Left lung (tissue), 14 donors: Measurements from ENCODE around the gene TYMP. TPM values are rescaled to one million over a fixed set of nuclear protein-coding genes. Genes with fewer than 3 reads are reported as not detected.

ENCODE experiments used
- ATAC-seq: fragments of 200-7000 bp; cut with Tn5 transposase; one replicate; pipeline ENCODE4 v1.9.1; 2020; ENCODE audit warnings: moderate library complexity
- DNase-seq, 4 donors: peaks; one replicate each; pipeline ENCODE4 v3.0.0-alpha.2; 2013 to 2020
- H3K27ac ChIP-seq, 2 donors: fragments of 200-600 bp; sonication (generic) in 1 of 2; one replicate each; pipeline versions ENCODE4 v1.5.0 to v1.8.0; 2020 to 2021
- H3K27me3 ChIP-seq, 2 donors: fragments of 200-600 bp; sonication (generic) in 1 of 2; one replicate each; pipeline versions ENCODE4 v1.5.0 to v1.8.0; 2020 to 2021
- H3K36me3 ChIP-seq, 2 donors: fragments of 200-600 bp; sonication (generic) in 1 of 2; one replicate each; pipeline versions ENCODE4 v1.5.0 to v1.8.0; 2020 to 2021
- H3K4me1 ChIP-seq, 2 donors: fragments of 200-600 bp; one replicate each; pipeline ENCODE4 v1.8.0; 2021
- H3K4me3 ChIP-seq, 2 donors: fragments of 200-600 bp; sonication (generic) in 1 of 2; one replicate each; pipeline versions ENCODE4 v1.5.0 to v1.8.0; 2020 to 2021; ENCODE audit warnings: mild to moderate bottlenecking in 1 of 2
- H3K9me3 ChIP-seq, 2 donors: fragments of 200-600 bp; sonication (generic) in 1 of 2; one replicate each; pipeline versions ENCODE4 v1.5.0 to v1.8.0; 2020 to 2021
- CTCF ChIP-seq, 2 donors: fragments of 200-600 bp; sonication (generic) in 1 of 2; IDR thresholded peaks; one replicate each; pipeline versions ENCODE4 v1.5.0 to v1.8.0; 2021; ENCODE audit warnings: antibody characterized with exemption in 2 of 2
- intact Hi-C, 2 donors: fragments of 100-400 bp; cut with DNase I; formaldehyde crosslinking; loops; one replicate each; pipeline versions ENCODE4 v1.11.2 to v1.14.2; 2022
- long read RNA-seq, 12 donors: library from polyadenylated mRNA in 2 of 12; unstranded in 2 of 12; transcript quantifications; one replicate each; pipeline ENCODE4 v2.0.0 and lab custom pipeline, GENCODE V29; 2019 to 2026
- polyA plus RNA-seq, 6 donors: library from polyadenylated mRNA; unstranded; fragments of 120-200 nt; gene quantifications; one replicate each; pipeline ENCODE4 v1.2.1, GENCODE V29; 2013; ENCODE audit not compliant: insufficient read length in 6 of 6
- total RNA-seq, 2 donors: library from RNA; stranded (reverse); fragmentation: NEBNext Ultra II Directional; extraction: Animal tissue kit (Norgen Biotek cat#: 25700); gene quantifications; one replicate each; pipeline ENCODE4 v1.2.1, GENCODE V29; 2021
- donor health status: DM: no; HTN: yes; CAD: no.
- donor health status: DM: no; HTN: no; CAD: no.

Gene TYMP, protein sequence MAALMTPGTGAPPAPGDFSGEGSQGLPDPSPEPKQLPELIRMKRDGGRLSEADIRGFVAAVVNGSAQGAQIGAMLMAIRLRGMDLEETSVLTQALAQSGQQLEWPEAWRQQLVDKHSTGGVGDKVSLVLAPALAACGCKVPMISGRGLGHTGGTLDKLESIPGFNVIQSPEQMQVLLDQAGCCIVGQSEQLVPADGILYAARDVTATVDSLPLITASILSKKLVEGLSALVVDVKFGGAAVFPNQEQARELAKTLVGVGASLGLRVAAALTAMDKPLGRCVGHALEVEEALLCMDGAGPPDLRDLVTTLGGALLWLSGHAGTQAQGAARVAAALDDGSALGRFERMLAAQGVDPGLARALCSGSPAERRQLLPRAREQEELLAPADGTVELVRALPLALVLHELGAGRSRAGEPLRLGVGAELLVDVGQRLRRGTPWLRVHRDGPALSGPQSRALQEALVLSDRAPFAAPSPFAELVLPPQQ
- 100 to 1,000 TPM; 130 to 256 TPM for total RNA-seq
- polyA plus RNA-seq, result 1 to 10 TPM; 2.6 to 5.6 (median 3.0) TPM
- long read RNA-seq, donor 1, partial matches to known transcripts, result 0 of 3 reads
- long read RNA-seq, donor 1, other reads (novel, unspliced or antisense), result 0 of 3 reads
- long read RNA-seq, donor 2, partial matches to known transcripts, result 0 of 3 reads
- long read RNA-seq, donor 2, other reads (novel, unspliced or antisense), result 0 of 3 reads
- long read RNA-seq, donor 3, partial matches to known transcripts, result 0 of 1 reads
- long read RNA-seq, donor 3, other reads (novel, unspliced or antisense), result 0 of 1 reads
- long read RNA-seq, donor 4, transcript TYMP-201 (10 exons, 1,630 nt), result major isoform, 142 of 264 reads
- long read RNA-seq, donor 4, transcript TYMP-208 (9 exons, 1,751 nt), result minor isoform, 16 of 264 reads
- long read RNA-seq, donor 4, transcript TYMP-202 (10 exons, 1,614 nt), result minor isoform, 35 of 264 reads
- long read RNA-seq, donor 4, partial matches to known transcripts, result 32 of 264 reads
- long read RNA-seq, donor 4, other reads (novel, unspliced or antisense), result 34 of 264 reads
- long read RNA-seq, donor 5, partial matches to known transcripts, result 0 of 2 reads
- long read RNA-seq, donor 5, other reads (novel, unspliced or antisense), result 0 of 2 reads
- long read RNA-seq, donor 6, partial matches to known transcripts, result 0 of 1 reads
- long read RNA-seq, donor 6, other reads (novel, unspliced or antisense), result 0 of 1 reads
- long read RNA-seq, donor 7, partial matches to known transcripts, result 0 of 1 reads
- long read RNA-seq, donor 7, other reads (novel, unspliced or antisense), result 0 of 1 reads
- long read RNA-seq, donor 8, result 0 reads
- long read RNA-seq, donor 9, result 0 reads
- long read RNA-seq, donor 10, transcript TYMP-205 (9 exons, 1,432 nt), result minor isoform, 8 of 885 reads
- long read RNA-seq, donor 10, transcript TYMP-202 (10 exons, 1,614 nt), result minor isoform, 109 of 885 reads
- long read RNA-seq, donor 10, transcript TYMP-201 (10 exons, 1,630 nt), result major isoform, 526 of 885 reads
- long read RNA-seq, donor 10, transcript TYMP-208 (9 exons, 1,751 nt), result minor isoform, 49 of 885 reads
- long read RNA-seq, donor 10, partial matches to known transcripts, result 47 of 885 reads
- long read RNA-seq, donor 10, other reads (novel, unspliced or antisense), result 133 of 885 reads
- long read RNA-seq, donor 11, partial matches to known transcripts, result 0 of 4 reads
- long read RNA-seq, donor 11, other reads (novel, unspliced or antisense), result 0 of 4 reads
- long read RNA-seq, donor 12, partial matches to known transcripts, result 0 of 3 reads
- long read RNA-seq, donor 12, other reads (novel, unspliced or antisense), result 0 of 3 reads

- peak; percentile 42 for ATAC-seq
- H3K4me1 ChIP-seq, result peaks cover 6 to 63% of the 10 kb centered on the region in 2 donors
- peaks cover 0 to 20% of the 10 kb centered on the region in 2 donors for H3K36me3 ChIP-seq
- DNase-seq, result peak; percentile 39 to 97 (median 84)
- H3K9me3 ChIP-seq, result no peaks in the 10 kb centered on the region
- no peaks in the 10 kb centered on the region for H3K27me3 ChIP-seq
- H3K27ac ChIP-seq, result peak within 1 kb of the TSS; percentile 99
- intact Hi-C loops, result no loop called here
- TF ChIP-seq CTCF (IDR thresholded peaks at IDR 0.05), result no peak
- peak within 1 kb of the TSS; percentile 71 to 85 for H3K4me3 ChIP-seq
Observed at GRCh38 chr22:50529897-50530579, at the start of gene TYMP. TYMP (minus strand) TSS chr22:50530012; CDS start chr22:50529709, 303 bp downstream.

- peaks cover 10 to 37% of the 10 kb centered on the region in 2 donors for H3K4me1 ChIP-seq
- TF ChIP-seq CTCF (IDR thresholded peaks at IDR 0.05), result no peak
- no peak for ATAC-seq
- no peak overlapping the region for H3K27ac ChIP-seq
- H3K27me3 ChIP-seq, result peaks cover 0 to 5% of the 10 kb centered on the region in 2 donors
- H3K9me3 ChIP-seq, result no peaks in the 10 kb centered on the region
- no peak for DNase-seq
- intact Hi-C loops, result no loop called here
- H3K36me3 ChIP-seq, result peaks cover 0 to 30% of the 10 kb centered on the region in 2 donors
- H3K4me3 ChIP-seq, result no peak overlapping the region
Observed at GRCh38 chr22:50578776-50579310, 49.0 kb upstream of the TYMP start.

DNA sequence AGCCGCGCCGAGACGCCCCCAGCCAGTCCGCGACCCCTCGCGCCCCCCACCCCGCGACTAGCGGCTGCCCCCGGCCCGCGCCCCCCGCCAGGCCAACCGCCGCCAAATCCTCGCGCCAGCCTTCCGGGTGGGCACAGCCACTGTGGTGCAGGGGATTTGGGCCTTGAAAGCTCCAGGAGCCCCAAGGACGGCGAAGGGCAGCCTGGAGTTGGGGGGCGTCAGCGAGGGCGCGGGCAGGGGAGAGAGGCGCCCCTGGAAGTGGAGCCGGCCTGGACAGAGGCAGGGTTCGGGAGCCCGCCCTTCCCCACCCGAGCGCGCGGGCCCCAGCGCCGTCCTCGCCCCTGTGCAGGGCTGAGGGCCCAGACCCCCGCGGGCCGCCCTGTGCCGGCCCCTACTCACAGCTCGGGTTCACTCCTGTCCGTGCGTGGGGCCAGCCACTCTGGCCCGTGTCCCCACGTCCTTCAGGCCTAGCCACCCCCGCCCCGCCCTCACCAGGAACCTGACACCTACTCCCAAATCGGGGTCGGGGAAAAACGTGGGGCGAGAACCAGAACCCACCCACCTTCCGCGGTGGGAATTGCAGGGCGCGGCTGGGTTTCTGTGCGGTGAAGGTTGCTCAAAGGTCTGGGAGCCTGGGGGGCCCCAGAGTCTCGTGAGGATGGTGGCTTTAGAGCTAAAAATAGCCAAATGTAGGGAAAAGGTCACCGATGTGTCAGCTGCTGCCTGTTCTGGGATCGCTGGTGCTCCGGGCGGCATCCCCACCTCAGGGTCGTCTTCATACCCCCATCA, 48.4 kb upstream of the TYMP start, which contains the start of gene CPT1B:
CPT1B (minus strand) TSS at position 441 of the 789 bp plus-strand sequence. CDS start 512 bp downstream, outside the sequence.
- Histone ChIP-seq H3K4me3 (no peak within 1 kb of the TSS), H3K9me3 (no peaks in the 10 kb centered on the region), H3K36me3 (peaks cover 0 to 37% of the 10 kb centered on the region in 2 donors), H3K4me1 (peaks cover 10 to 31% of the 10 kb centered on the region in 2 donors), H3K27ac (no peak within 1 kb of the TSS), H3K27me3 (peaks cover 0 to 5% of the 10 kb centered on the region in 2 donors)
- no peak for TF ChIP-seq CTCF (IDR thresholded peaks at IDR 0.05)
- intact Hi-C loops, result no loop called here
- DNase-seq (no peak), ATAC-seq (no peak)
